Measurements from ENCODE around the gene RFX1. TPM values are rescaled to one million over a fixed set of nuclear protein-coding genes. Genes with fewer than 3 reads are reported as not detected.

RFX1 gene
- total RNA-seq, 1 donor from 2014 or later = 15.7 TPM

DNA sequence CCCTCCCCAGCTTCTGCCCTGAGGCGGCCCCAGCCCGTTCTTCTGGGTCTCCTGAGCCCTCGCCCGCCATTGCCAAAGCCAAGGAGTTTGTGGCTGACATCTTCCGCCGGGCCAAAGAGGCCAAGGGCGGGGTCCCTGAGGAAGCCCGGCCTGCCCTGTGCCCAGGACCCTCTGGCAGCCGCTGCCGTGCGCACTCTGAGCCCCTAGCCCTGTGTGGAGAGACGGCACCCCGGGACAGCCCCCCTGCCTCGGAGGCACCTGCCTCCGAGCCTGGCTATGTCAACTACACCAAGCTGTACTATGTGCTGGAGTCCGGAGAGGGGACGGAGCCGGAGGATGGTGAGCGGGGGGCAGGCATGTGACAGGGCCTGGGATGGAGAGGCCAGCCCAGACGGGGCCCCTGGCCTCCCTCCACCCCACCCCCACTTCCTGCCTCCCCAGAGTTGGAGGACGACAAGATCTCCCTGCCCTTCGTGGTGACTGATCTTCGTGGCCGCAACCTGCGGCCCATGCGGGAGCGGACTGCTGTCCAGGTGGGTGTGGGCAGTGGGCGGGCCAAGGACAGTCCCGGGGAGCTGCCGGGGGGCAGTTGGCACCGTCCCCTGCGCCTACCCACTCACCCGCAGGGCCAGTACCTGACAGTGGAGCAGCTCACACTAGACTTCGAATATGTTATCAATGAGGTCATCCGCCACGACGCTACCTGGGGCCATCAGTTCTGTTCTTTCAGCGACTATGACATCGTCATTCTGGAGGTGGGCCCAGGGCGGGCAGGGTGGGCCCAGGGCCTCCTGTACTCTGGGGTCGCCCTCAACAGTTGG is 46.8 kb downstream of the RFX1 start:
- H3K4me3 Mint-ChIP-seq (ENCODE audit: unreplicated experiment) = no peak overlapping the region
- no peaks in the 10 kb centered on the region for H3K4me1 Mint-ChIP-seq (ENCODE audit: unreplicated experiment)
- no peak for DNase-seq (ENCODE audit: extremely low spot score, unreplicated experiment)
- no peak overlapping the region for H3K27ac Mint-ChIP-seq (ENCODE audit: unreplicated experiment)
- peaks cover 12% of the 10 kb centered on the region for H3K36me3 Mint-ChIP-seq (ENCODE audit: unreplicated experiment)
- H3K9me3 Mint-ChIP-seq (ENCODE audit: unreplicated experiment) = no peaks in the 10 kb centered on the region
- TF ChIP-seq, protein P1, sequence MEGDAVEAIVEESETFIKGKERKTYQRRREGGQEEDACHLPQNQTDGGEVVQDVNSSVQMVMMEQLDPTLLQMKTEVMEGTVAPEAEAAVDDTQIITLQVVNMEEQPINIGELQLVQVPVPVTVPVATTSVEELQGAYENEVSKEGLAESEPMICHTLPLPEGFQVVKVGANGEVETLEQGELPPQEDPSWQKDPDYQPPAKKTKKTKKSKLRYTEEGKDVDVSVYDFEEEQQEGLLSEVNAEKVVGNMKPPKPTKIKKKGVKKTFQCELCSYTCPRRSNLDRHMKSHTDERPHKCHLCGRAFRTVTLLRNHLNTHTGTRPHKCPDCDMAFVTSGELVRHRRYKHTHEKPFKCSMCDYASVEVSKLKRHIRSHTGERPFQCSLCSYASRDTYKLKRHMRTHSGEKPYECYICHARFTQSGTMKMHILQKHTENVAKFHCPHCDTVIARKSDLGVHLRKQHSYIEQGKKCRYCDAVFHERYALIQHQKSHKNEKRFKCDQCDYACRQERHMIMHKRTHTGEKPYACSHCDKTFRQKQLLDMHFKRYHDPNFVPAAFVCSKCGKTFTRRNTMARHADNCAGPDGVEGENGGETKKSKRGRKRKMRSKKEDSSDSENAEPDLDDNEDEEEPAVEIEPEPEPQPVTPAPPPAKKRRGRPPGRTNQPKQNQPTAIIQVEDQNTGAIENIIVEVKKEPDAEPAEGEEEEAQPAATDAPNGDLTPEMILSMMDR (IDR thresholded peaks at IDR 0.05) = no peak
- no peaks in the 10 kb centered on the region for H3K27me3 Mint-ChIP-seq (ENCODE audit: unreplicated experiment)

DNA sequence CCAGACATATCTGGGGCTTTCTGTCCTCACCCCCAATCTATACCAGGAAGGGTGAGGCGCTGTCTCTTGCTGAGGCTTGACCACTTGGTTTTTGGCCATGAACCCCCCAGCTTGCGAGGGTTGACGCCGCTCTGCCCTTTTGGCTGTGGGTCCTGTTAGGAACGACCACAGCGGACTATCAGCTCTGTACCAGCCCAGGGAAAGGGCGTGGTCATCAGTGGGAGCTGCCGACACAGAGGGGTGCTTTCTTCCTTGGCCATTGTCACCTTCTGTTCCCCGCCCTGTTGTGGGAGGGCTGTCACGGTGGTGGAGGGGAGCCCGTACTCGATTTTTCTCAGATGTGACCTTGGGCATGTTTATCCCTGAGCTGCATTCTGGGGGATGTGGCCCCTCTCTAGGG is 48.1 kb downstream of the RFX1 start:
- H3K36me3 Mint-ChIP-seq (ENCODE audit: unreplicated experiment) = peaks cover 12% of the 10 kb centered on the region
- TF ChIP-seq, protein P1 (IDR thresholded peaks at IDR 0.05) = no peak

DNA sequence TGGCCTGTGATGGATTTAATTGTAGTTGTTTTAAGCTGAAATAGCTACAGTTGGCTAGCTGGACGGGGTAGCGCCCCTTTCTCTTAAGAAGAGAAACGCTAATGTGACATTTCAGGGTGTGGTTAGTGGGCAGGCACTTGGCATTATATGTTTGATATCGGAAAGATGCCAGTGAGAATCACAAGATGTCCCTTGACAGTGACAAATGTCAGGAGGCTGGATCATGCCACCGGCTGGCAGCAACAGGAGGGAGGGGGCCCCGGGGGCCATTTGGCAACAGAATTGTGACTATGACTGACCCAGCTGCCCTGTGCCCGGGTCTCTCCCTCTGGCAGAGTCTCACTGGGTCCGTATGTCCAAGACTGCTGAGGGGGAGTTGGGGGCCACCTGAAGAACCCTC is 49.1 kb downstream of the RFX1 start:
- H3K9me3 Mint-ChIP-seq (ENCODE audit: unreplicated experiment) = no peaks in the 10 kb centered on the region
- no peak overlapping the region for H3K27ac Mint-ChIP-seq (ENCODE audit: unreplicated experiment)
- peaks cover 12% of the 10 kb centered on the region for H3K36me3 Mint-ChIP-seq (ENCODE audit: unreplicated experiment)
- H3K4me1 Mint-ChIP-seq (ENCODE audit: unreplicated experiment) = peaks cover 11% of the 10 kb centered on the region
- H3K4me3 Mint-ChIP-seq (ENCODE audit: unreplicated experiment) = no peak overlapping the region
- TF ChIP-seq, protein P1 (IDR thresholded peaks at IDR 0.05) = no peak
- DNase-seq (ENCODE audit: extremely low spot score, unreplicated experiment) = no peak
- H3K27me3 Mint-ChIP-seq (ENCODE audit: unreplicated experiment) = no peaks in the 10 kb centered on the region

More for the DNA sequence above, 48.1 kb downstream of the RFX1 start:
- DNase-seq (ENCODE audit: extremely low spot score, unreplicated experiment) = no peak
- H3K27me3 Mint-ChIP-seq (ENCODE audit: unreplicated experiment) = no peaks in the 10 kb centered on the region
- H3K9me3 Mint-ChIP-seq (ENCODE audit: unreplicated experiment) = no peaks in the 10 kb centered on the region
- H3K4me1 Mint-ChIP-seq (ENCODE audit: unreplicated experiment) = peaks cover 8% of the 10 kb centered on the region
- no peak overlapping the region for H3K4me3 Mint-ChIP-seq (ENCODE audit: unreplicated experiment)
- no peak overlapping the region for H3K27ac Mint-ChIP-seq (ENCODE audit: unreplicated experiment)

DNA sequence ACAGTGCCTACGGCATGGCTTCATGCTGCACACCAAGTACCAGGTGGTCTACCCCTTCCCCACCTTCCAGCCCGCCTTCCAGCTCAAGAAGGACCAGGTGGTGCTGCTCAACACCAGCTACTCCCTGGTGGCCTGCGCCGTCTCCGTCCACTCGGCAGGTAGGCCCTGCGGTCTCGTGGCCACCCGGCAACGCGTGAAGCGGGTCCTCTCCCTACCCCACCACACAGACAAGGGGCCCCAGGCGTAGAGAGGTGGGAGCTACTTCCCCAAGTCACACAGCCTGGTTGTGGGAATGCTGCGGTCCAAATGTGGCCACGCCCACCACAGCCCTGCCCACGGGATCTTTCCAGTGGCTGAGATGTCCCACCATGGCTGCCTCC is 49.8 kb downstream of the RFX1 start:
- H3K27ac Mint-ChIP-seq (ENCODE audit: unreplicated experiment) = no peak overlapping the region
- H3K4me1 Mint-ChIP-seq (ENCODE audit: unreplicated experiment) = peaks cover 11% of the 10 kb centered on the region
- peaks cover 8% of the 10 kb centered on the region for H3K36me3 Mint-ChIP-seq (ENCODE audit: unreplicated experiment)
- no peak for DNase-seq (ENCODE audit: extremely low spot score, unreplicated experiment)
- TF ChIP-seq, protein P1 (IDR thresholded peaks at IDR 0.05) = no peak
- H3K9me3 Mint-ChIP-seq (ENCODE audit: unreplicated experiment) = no peaks in the 10 kb centered on the region
- H3K27me3 Mint-ChIP-seq (ENCODE audit: unreplicated experiment) = no peaks in the 10 kb centered on the region
- H3K4me3 Mint-ChIP-seq (ENCODE audit: unreplicated experiment) = no peak overlapping the region

DNA sequence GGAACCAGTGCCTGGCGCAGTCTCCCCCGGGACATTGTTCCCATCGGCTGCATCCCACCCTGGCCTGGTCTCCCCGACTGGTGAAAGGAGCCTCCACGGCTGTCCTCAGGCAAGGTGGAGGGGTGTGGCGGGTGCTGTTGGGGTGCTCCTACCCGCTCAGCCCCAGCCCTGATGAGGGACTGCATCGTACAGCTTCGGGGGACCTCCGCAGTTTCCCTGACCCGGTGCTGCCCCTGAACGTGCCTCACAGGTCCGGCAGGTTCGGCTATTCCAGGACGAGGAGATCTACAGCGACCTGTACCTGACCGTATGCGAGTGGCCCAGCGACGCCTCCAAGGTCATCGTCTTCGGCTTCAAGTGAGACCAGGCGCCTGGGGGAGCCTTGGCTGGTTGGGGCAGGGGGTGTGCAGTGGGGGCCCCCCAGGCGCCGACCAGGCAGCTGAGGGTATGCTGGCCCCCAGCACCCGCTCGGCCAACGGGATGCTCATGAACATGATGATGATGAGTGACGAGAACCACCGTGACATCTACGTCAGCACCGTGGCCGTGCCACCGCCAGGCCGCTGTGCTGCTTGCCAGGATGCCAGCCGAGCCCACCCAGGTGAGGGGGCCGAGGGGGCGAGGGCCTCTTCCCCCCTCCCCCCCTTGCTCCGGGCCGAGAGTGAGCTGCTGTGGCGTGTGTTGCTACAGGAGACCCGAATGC is 50.3 kb downstream of the RFX1 start:
- H3K4me1 Mint-ChIP-seq (ENCODE audit: unreplicated experiment) = peaks cover 11% of the 10 kb centered on the region

More for the DNA sequence above, 50.3 kb downstream of the RFX1 start:
- Mint-ChIP-seq H3K27me3 (ENCODE audit: unreplicated experiment) (no peaks in the 10 kb centered on the region), H3K36me3 (ENCODE audit: unreplicated experiment) (peaks cover 6% of the 10 kb centered on the region), H3K9me3 (ENCODE audit: unreplicated experiment) (no peaks in the 10 kb centered on the region), H3K4me3 (ENCODE audit: unreplicated experiment) (no peak overlapping the region), H3K27ac (ENCODE audit: unreplicated experiment) (no peak overlapping the region)
- no peak for DNase-seq (ENCODE audit: extremely low spot score, unreplicated experiment)
- TF ChIP-seq, protein P1 (IDR thresholded peaks at IDR 0.05) = no peak
